Measurements from ENCODE around the gene FAM181A. TPM values are rescaled to one million over a fixed set of nuclear protein-coding genes. Genes with fewer than 3 reads are reported as not detected.

FAM181A gene
- total and polyA plus RNA-seq, 2 donors (not counting 1 experiment from before 2014, with no cell fraction given): not detected

GRCh38 chr14:93888995-93889394 is 38.1 kb upstream of the FAM181A start:
- TF ChIP-seq CTCF (IDR thresholded peaks at IDR 0.05) (no peak), EZH2 (IDR thresholded peaks at IDR 0.05; ENCODE audit: borderline replicate concordance, insufficient read depth, low read depth, low read length, poor library complexity, severe bottlenecking) (no peak)
- Mint-ChIP-seq H3K27ac (no peak overlapping the region), H3K4me3 (no peak overlapping the region), H3K9me3 (ENCODE audit: insufficient read depth) (peaks cover 10% of the 10 kb centered on the region), H3K4me1 (no peaks in the 10 kb centered on the region), H3K27me3 (peaks cover 47% of the 10 kb centered on the region)
- ChIA-PET POLR2A (no interaction called here), CTCF (interaction anchor here (1.6 kb wide), 1 partner anchor 656 kb away, joined by 4 read pairs; no protein-coding TSS in a partner anchor)
- Histone ChIP-seq H2AFZ (ENCODE audit: insufficient read depth, low read depth, low read length, poor library complexity, severe bottlenecking) (no peak overlapping the region), H3K79me2 (ENCODE audit: control insufficient read depth, insufficient read depth, low read length) (no peaks in the 10 kb centered on the region), H3K27ac (ENCODE audit: low read length in 2 of 2) (no peak overlapping the region), H3K9me3 (ENCODE audit: control extremely low read depth in 1 of 3, control insufficient read depth in 2 of 3, insufficient read depth in 1 of 3, low read length in 2 of 3) (peaks cover 0 to 1% (median 0%) of the 10 kb centered on the region in 3 donors), H3K9ac (ENCODE audit: low read length) (no peak overlapping the region), H3K4me1 (ENCODE audit: control insufficient read depth in 2 of 2, insufficient read depth in 2 of 2, low read length in 2 of 2) (no peaks in the 10 kb centered on the region), H3K4me2 (replicated peaks; ENCODE audit: low read depth, low read length, poor library complexity, severe bottlenecking) (no peak overlapping the region), H4K20me1 (ENCODE audit: control insufficient read depth, insufficient read depth, low read length, poor library complexity, severe bottlenecking) (no peaks in the 10 kb centered on the region), H3K36me3 (replicated peaks in 1 of 2; ENCODE audit: control extremely low read depth in 1 of 2, control insufficient read depth in 1 of 2, extremely low read depth in 1 of 2, insufficient read depth in 2 of 2, low read length in 1 of 2) (no peaks in the 10 kb centered on the region), H3K4me3 (ENCODE audit: control extremely low read depth in 1 of 5, extremely low read depth in 1 of 5, insufficient read depth in 1 of 5, low read depth in 2 of 5, low read length in 4 of 5) (no peak overlapping the region), H3K27me3 (replicated peaks in 1 of 4; ENCODE audit: control extremely low read depth in 1 of 4, control insufficient read depth in 3 of 4, insufficient read depth in 4 of 4, low read length in 3 of 4) (peaks cover 0 to 9% (median 0%) of the 10 kb centered on the region in 4 experiments)
- no peak for DNase-seq
- intact Hi-C loops (cut with micrococcal nuclease): no loop called here
- no peak for ATAC-seq (ENCODE audit: low read depth)
- 69% methylated on average over 9 of the region's 12 CpGs for WGBS (ENCODE audit: insufficient coverage)

- intact Hi-C loops (cut with micrococcal nuclease): loop anchor here (5.0 to 10.0 kb wide), 2 partner anchors 235 to 683 kb away; partner anchors contain the start of genes GON7 and UBR7
- Histone ChIP-seq H4K20me1 (ENCODE audit: control insufficient read depth, insufficient read depth, low read length, poor library complexity, severe bottlenecking) (no peaks in the 10 kb centered on the region), H3K79me2 (ENCODE audit: control insufficient read depth, insufficient read depth, low read length) (no peaks in the 10 kb centered on the region), H3K4me3 (ENCODE audit: control extremely low read depth in 1 of 5, extremely low read depth in 1 of 5, insufficient read depth in 1 of 5, low read depth in 2 of 5, low read length in 4 of 5) (no peak overlapping the region), H3K27ac (ENCODE audit: low read length in 2 of 2) (no peak overlapping the region), H3K27me3 (replicated peaks in 1 of 4; ENCODE audit: control extremely low read depth in 1 of 4, control insufficient read depth in 3 of 4, insufficient read depth in 4 of 4, low read length in 3 of 4) (peaks cover 0 to 9% (median 0%) of the 10 kb centered on the region in 4 experiments), H3K36me3 (replicated peaks in 1 of 2; ENCODE audit: control extremely low read depth in 1 of 2, control insufficient read depth in 1 of 2, extremely low read depth in 1 of 2, insufficient read depth in 2 of 2, low read length in 1 of 2) (no peaks in the 10 kb centered on the region), H3K4me1 (ENCODE audit: control insufficient read depth in 2 of 2, insufficient read depth in 2 of 2, low read length in 2 of 2) (no peaks in the 10 kb centered on the region), H3K9ac (ENCODE audit: low read length) (no peak overlapping the region), H2AFZ (ENCODE audit: insufficient read depth, low read depth, low read length, poor library complexity, severe bottlenecking) (no peak overlapping the region), H3K9me3 (ENCODE audit: control extremely low read depth in 1 of 3, control insufficient read depth in 2 of 3, insufficient read depth in 1 of 3, low read length in 2 of 3) (peaks cover 0 to 1% (median 0%) of the 10 kb centered on the region in 3 donors), H3K4me2 (replicated peaks; ENCODE audit: low read depth, low read length, poor library complexity, severe bottlenecking) (no peak overlapping the region)
- DNase-seq (no peak), ATAC-seq (ENCODE audit: low read depth) (no peak)
- no peaks in the 10 kb centered on the region for H3K4me1 Mint-ChIP-seq
- TF ChIP-seq EZH2 (IDR thresholded peaks at IDR 0.05; ENCODE audit: borderline replicate concordance, insufficient read depth, low read depth, low read length, poor library complexity, severe bottlenecking) (no peak), CTCF (IDR thresholded peaks at IDR 0.05) (no peak)
- no peak overlapping the region for H3K4me3 Mint-ChIP-seq
- 90% methylated on average over 8 of the region's 9 CpGs for WGBS (ENCODE audit: insufficient coverage)
- H3K9me3 Mint-ChIP-seq (ENCODE audit: insufficient read depth): peaks cover 7% of the 10 kb centered on the region
- peaks cover 43% of the 10 kb centered on the region for H3K27me3 Mint-ChIP-seq
- ChIA-PET POLR2A (no interaction called here), CTCF (interaction anchor here (1.6 kb wide), 1 partner anchor 657 kb away, joined by 4 read pairs; no protein-coding TSS in a partner anchor)
- no peak overlapping the region for H3K27ac Mint-ChIP-seq
Observed at GRCh38 chr14:93889739-93890483, 37.2 kb upstream of the FAM181A start.
